ENCODE data around the gene HPD.

DNA sequence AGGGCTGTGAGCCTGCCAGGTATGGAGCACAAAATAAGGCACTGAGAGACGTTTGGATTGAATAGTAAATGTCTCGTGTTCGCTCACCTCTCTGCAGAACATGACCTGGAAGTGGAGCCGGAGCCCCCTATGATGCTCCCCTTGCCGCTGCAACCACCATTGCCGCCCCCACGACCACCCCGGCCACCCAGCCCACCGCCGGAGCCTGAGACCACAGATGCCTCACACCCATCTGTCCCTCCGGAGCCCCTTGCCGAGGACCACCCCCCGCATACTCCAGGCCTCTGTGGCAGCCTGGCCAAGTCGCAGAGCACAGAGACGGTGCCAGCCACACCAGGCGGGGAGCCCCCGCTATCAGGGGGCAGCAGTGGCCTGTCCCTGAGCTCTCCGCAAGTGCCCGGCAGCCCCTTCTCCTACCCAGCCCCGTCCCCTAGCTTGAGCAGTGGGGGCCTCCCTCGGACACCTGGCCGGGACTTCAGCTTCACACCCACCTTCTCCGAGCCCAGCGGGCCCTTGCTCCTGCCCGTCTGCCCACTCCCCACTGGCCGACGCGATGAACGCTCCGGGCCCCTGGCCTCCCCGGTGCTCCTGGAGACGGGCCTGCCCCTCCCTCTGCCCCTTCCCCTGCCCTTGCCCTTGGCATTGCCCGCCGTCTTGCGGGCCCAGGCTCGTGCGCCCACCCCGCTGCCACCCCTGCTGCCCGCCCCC lies 36.1 kb downstream of the HPD start:
- TF ChIP-seq, protein P1, sequence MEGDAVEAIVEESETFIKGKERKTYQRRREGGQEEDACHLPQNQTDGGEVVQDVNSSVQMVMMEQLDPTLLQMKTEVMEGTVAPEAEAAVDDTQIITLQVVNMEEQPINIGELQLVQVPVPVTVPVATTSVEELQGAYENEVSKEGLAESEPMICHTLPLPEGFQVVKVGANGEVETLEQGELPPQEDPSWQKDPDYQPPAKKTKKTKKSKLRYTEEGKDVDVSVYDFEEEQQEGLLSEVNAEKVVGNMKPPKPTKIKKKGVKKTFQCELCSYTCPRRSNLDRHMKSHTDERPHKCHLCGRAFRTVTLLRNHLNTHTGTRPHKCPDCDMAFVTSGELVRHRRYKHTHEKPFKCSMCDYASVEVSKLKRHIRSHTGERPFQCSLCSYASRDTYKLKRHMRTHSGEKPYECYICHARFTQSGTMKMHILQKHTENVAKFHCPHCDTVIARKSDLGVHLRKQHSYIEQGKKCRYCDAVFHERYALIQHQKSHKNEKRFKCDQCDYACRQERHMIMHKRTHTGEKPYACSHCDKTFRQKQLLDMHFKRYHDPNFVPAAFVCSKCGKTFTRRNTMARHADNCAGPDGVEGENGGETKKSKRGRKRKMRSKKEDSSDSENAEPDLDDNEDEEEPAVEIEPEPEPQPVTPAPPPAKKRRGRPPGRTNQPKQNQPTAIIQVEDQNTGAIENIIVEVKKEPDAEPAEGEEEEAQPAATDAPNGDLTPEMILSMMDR (conservative IDR thresholded peaks at IDR 0.05; ENCODE audit: low read depth, low read length), result no peak
- no peak for TF ChIP-seq EZH2 (IDR thresholded peaks at IDR 0.05; ENCODE audit: borderline replicate concordance, low read depth, low read length, poor library complexity, severe bottlenecking)
